ENCODE results near the gene AHSP.

The AHSP gene

GRCh38 chr16:31484491-31485171, 43.1 kb upstream of the AHSP start:
- peak; percentile 54 for DNase-seq
- peaks cover 92% of the 10 kb centered on the region for H3K27me3 Mint-ChIP-seq (ENCODE audit: low read depth, poor library complexity)
- TF ChIP-seq CTCF (IDR thresholded peaks at IDR 0.05) = no peak

GRCh38 chr16:31485571-31485970, 42.1 kb upstream of the AHSP start:
- peaks cover 87% of the 10 kb centered on the region for H3K27me3 Mint-ChIP-seq (ENCODE audit: low read depth, poor library complexity)
- H3K27ac Mint-ChIP-seq = no peak overlapping the region
- peaks cover 9% of the 10 kb centered on the region for H3K36me3 Mint-ChIP-seq (ENCODE audit: low read depth)
- H3K9me3 Mint-ChIP-seq = no peaks in the 10 kb centered on the region
- no peak for TF ChIP-seq CTCF (IDR thresholded peaks at IDR 0.05)
- DNase-seq = no peak
- H3K4me3 Mint-ChIP-seq = peak overlapping the region; percentile 48
- H3K4me1 Mint-ChIP-seq = peaks cover 13% of the 10 kb centered on the region

More at GRCh38 chr16:31484491-31485171, 43.1 kb upstream of the AHSP start:
- no peaks in the 10 kb centered on the region for H3K9me3 Mint-ChIP-seq
- H3K4me1 Mint-ChIP-seq = peaks cover 13% of the 10 kb centered on the region
- H3K36me3 Mint-ChIP-seq (ENCODE audit: low read depth) = peaks cover 5% of the 10 kb centered on the region
- no peak overlapping the region for H3K27ac Mint-ChIP-seq
- H3K4me3 Mint-ChIP-seq = no peak overlapping the region

- no peak for TF ChIP-seq CTCF (IDR thresholded peaks at IDR 0.05)
- Mint-ChIP-seq H3K27ac (no peak overlapping the region), H3K27me3 (ENCODE audit: low read depth, poor library complexity) (peaks cover 82% of the 10 kb centered on the region), H3K4me1 (peaks cover 13% of the 10 kb centered on the region), H3K4me3 (peak overlapping the region; percentile 54), H3K9me3 (no peaks in the 10 kb centered on the region), H3K36me3 (ENCODE audit: low read depth) (peaks cover 13% of the 10 kb centered on the region)
- DNase-seq = no peak
These were observed 41.7 kb upstream of the AHSP start for GRCh38 chr16:31486045-31486444.

- no peak overlapping the region for H3K27ac Mint-ChIP-seq
- DNase-seq = no peak
- H3K4me1 Mint-ChIP-seq = peaks cover 13% of the 10 kb centered on the region
- TF ChIP-seq CTCF (IDR thresholded peaks at IDR 0.05) = no peak
- peaks cover 20% of the 10 kb centered on the region for H3K36me3 Mint-ChIP-seq (ENCODE audit: low read depth)
- H3K9me3 Mint-ChIP-seq = no peaks in the 10 kb centered on the region
- H3K4me3 Mint-ChIP-seq = peak overlapping the region; percentile 82
- H3K27me3 Mint-ChIP-seq (ENCODE audit: low read depth, poor library complexity) = peaks cover 71% of the 10 kb centered on the region
These were observed 40.5 kb upstream of the AHSP start for GRCh38 chr16:31487071-31487719.

- TF ChIP-seq CTCF (IDR thresholded peaks at IDR 0.05) = no peak
- Mint-ChIP-seq H3K27ac (no peak overlapping the region), H3K9me3 (no peaks in the 10 kb centered on the region), H3K4me3 (peak overlapping the region; percentile 82), H3K36me3 (ENCODE audit: low read depth) (peaks cover 27% of the 10 kb centered on the region), H3K27me3 (ENCODE audit: low read depth, poor library complexity) (peaks cover 64% of the 10 kb centered on the region), H3K4me1 (peaks cover 13% of the 10 kb centered on the region)
- DNase-seq = peak; percentile 73
These were observed 39.8 kb upstream of the AHSP start for GRCh38 chr16:31487720-31488467.

Measured in nephron progenitor cell (in vitro differentiated cells).